CD4-positive, alpha-beta T cell treated with Interleukin-2 at 100 ng/mL for 4 hours (primary cell): Measurements from ENCODE around the gene TSPAN8.
"Not testable (repeated sequence)": the region's sequence is repeated elsewhere in the genome, so short reads cannot be mapped to it uniquely, and the experiment has no call there.

Source experiments
- DNase-seq: peaks from one replicate; pipeline ENCODE4 v3.0.0-alpha.2; 2020; ENCODE audit warnings: low spot score

The TSPAN8 gene

DNA sequence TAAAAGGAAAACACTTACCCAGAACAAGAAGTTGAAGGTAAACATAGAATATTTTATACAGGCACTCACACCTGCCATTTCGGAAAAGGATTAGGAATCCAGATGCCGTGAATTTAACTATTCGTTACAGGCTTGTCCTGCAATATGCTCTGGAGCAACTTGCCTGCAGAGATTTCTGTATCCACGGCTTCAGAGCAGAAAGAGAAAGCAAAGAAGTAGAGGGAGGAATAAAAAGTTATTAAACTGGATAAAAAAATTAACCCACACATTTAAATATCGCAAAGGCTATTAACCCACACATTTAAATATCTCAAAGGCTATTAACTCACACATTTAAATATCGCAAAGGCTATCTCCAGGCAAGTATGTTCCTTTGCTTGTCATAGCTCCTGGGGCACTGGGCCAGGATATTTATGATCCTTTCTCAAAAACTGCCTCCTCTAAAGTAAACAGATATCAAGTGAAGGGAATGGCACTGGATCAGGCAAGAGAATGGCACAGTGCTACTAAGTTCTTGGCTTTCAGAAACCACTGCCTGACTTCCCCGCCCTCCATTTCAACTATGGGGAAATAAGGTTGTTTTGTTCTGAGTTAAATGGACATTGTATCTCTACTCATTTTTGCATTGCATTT, at the start of gene TSPAN8:
Gene TSPAN8 (minus strand): TSS at position 399 of the 633 bp plus-strand sequence. CDS start 321 bp downstream, at position 78.
- DNase-seq = no peak

GRCh38 chr12:71201136-71201679, 43.4 kb upstream of the TSPAN8 start:
- no peak for DNase-seq

GRCh38 chr12:71200706-71201105, 42.9 kb upstream of the TSPAN8 start:
- DNase-seq = no peak

GRCh38 chr12:71197460-71197859, 39.7 kb upstream of the TSPAN8 start:
- no peak for DNase-seq

- DNase-seq = no peak
Measured at GRCh38 chr12:71195338-71195896, 37.6 kb upstream of the TSPAN8 start.

DNA sequence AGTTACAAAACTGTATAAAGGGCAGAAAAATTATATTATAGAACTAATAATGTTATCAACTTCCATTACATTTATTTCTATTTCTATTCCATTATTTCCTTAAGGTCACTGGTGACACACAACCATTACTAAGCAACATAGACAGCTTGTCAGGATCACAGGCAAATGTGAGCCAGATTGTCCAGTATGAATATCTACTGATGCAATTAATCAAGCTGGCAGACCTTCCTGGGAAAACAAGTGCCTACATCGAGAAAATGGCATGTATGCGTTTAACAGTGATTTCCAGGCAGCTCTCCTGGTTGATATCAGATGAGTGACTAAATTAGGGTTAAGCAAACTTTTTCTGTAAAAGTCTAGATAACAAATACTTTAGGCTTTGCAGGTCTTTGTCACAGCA, 36.9 kb upstream of the TSPAN8 start:
- no peak for DNase-seq

- DNase-seq = no peak
Measured at GRCh38 chr12:71193041-71193440, 35.2 kb upstream of the TSPAN8 start.

GRCh38 chr12:71191509-71192196, 33.9 kb upstream of the TSPAN8 start:
- no peak for DNase-seq

DNA sequence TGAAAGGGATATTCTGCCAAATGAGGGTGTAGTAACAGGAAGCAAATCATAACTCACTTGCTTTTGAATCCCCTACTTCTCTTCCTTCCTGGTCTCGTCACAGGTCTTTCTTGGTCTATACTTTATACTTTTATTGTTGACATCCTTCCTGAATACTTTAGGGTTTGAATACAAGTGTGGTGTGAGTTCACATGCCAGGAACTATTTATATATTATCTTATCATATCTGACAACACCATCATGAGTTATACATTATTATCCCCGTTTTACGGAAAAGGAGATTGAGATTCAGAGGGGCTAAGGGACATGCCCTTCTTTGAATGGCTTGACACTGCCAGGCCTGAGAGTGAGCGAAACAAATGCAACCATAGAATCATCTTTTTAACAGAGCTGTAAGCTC, 33.0 kb upstream of the TSPAN8 start:
- DNase-seq = no peak

GRCh38 chr12:71187379-71187778, 29.6 kb upstream of the TSPAN8 start:
- no peak for DNase-seq

DNA sequence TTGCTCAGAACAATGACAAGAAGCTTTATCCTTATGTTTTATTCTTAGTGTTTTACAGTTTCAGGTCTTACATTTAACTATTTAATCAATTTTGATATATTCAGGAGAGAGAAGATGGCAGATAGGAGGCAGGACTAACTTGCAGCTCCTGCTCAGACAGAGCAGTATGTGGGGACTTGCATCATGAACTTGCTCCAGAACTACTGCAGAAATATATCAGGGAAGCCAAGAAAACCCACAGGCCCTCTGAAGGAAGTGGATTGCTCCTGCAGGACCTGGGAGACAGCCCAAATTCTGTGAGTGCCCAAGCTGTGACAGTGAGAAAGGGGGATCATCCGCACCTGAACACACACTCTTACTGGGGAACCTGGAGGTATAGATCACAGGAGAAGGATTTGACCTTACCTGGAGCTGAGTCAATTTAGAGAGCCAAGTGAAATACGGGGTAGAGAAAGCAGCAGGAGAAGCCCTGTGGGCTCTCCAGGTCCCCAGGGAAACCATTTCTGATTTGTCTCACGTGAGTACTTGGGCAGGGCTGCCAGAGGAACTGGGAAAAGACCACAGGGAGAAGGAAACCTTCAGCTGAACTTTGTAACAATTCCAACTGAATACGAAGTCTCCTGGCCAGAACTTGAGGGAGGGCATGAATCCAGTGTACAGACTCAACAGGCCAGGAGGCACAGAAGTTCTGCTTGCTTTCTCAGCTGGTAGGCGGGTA, 28.9 kb upstream of the TSPAN8 start:
- DNase-seq = no peak

GRCh38 chr12:71183846-71184245, 26.0 kb upstream of the TSPAN8 start:
- DNase-seq = no peak

DNA sequence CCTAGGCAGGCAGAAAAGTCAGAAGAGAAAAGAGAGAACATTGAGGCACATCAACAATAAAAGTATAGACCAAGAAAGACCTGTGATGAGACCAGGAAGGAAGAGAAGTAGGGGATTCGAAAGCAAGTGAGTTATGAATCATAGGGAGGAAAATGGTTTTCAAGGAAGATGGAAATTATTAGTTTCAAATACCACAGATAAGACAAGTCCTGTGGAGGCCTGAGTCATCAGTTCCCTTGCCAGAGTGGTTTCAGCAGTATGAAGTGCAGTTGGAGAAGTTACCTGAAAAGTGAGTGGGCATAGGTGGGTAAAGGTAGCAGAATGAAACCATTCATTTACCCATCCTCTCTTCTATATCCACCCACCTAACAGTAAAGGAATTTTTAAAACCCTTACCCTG, 25.2 kb upstream of the TSPAN8 start:
- DNase-seq = no peak

DNA sequence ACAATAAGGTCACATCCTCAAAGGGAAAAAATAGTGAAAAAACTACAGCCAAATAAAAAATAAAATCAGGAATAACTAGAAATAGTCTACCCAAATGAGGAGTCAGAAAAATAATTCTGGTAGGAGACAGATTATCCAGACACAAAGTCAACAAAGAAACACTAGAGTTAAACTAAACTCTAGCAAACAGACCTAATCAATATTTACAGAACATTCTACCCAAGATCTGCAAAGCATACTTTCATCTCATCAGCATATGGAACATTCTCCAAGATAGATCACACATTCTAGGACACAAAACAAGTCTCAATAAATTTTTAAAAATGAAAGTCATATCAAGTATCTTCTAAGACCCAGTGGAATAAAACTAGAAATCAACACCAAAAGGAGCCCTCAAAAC, 20.4 kb upstream of the TSPAN8 start:
- no peak for DNase-seq

GRCh38 chr12:71174825-71175224, 17.0 kb upstream of the TSPAN8 start:
- no peak for DNase-seq

DNA sequence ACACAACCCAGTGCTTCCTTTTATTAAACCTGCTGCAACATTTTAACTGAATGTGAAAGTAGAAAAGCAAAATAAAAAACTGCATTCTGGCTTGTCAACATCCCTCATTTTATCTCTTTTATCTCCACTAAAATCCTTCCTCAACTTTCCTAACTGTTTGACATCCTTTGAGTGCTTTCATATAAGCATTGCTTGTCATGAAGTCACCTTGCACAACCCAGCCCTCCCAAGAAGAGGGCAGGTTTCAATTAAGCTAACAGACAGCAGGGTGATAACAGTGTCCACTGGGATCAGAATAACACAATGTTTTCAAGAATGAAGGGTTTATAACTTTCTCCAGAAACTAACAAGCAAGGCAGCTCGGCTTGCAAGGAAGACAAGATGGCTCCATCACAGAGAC, 16.3 kb upstream of the TSPAN8 start:
- no peak for DNase-seq

GRCh38 chr12:71170456-71170855, 12.7 kb upstream of the TSPAN8 start:
- DNase-seq = no peak

- no peak for DNase-seq
Measured at GRCh38 chr12:71169286-71169685, 11.5 kb upstream of the TSPAN8 start.

DNA sequence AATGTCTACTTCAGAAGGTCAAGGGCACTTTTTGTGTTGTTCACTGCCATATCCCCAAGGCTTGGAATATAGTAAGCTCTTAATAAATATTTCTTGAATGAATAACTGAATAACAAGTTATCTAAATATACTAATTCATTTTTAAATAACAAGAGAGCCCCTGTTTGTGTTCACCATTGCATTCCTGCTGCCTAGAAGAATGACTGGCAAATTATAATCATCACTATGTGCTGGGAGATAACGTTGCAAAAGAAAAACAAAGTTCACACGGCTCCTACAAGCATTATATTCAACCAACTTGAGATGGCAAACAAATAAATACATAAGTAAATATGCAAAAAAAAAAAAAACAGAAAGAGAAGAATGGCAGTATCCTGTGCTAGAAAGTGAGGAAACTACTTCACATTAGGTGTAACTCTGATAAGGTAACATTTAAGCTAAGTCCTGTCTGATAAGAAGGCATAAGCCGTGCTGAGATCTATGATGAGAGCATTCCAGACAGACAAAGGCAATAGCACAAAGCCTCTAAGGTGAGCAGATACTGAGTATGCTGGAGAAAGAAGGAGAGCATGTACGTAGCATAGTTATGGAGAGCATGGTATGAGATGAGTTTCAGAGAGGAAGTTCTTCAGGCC, 9.2 kb upstream of the TSPAN8 start:
- DNase-seq = no peak

GRCh38 chr12:71166280-71166679, 8.5 kb upstream of the TSPAN8 start:
- DNase-seq = no peak

- DNase-seq = not testable (repeated sequence)
Measured at GRCh38 chr12:71165780-71166179, 8.0 kb upstream of the TSPAN8 start.

GRCh38 chr12:71164568-71165197, 6.9 kb upstream of the TSPAN8 start:
- DNase-seq = no peak
